T follicular helper cell (primary cell): ENCODE results near the gene TAGAP.
"Not testable (repeated sequence)": the region's sequence is repeated elsewhere in the genome, so short reads cannot be mapped to it uniquely, and the experiment has no call there.

ENCODE experiments used
- DNase-seq: peaks from one replicate; pipeline ENCODE4 v3.0.0-alpha.2; 2020; ENCODE audit warnings: low read depth

Gene TAGAP

DNA sequence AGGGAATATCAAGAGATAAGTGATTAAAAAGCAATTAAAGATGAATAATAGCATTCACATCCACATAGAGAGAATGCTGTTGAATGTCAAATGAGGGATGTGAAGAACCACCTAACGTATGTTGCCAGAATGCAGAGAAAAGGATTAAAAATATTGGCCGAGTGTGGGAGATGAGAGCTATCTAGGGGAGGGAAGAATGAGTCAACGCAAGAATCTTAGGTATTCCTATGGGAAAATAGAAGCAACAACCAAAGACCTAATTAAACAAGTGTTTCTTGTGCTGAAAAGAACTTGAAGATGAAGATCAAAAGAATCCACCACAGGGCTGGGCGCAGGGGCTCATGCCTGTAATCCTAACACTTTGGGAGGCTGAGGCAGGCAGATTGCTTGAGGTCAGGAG is 32.6 kb downstream of the TAGAP start:
- no peak for DNase-seq

DNA sequence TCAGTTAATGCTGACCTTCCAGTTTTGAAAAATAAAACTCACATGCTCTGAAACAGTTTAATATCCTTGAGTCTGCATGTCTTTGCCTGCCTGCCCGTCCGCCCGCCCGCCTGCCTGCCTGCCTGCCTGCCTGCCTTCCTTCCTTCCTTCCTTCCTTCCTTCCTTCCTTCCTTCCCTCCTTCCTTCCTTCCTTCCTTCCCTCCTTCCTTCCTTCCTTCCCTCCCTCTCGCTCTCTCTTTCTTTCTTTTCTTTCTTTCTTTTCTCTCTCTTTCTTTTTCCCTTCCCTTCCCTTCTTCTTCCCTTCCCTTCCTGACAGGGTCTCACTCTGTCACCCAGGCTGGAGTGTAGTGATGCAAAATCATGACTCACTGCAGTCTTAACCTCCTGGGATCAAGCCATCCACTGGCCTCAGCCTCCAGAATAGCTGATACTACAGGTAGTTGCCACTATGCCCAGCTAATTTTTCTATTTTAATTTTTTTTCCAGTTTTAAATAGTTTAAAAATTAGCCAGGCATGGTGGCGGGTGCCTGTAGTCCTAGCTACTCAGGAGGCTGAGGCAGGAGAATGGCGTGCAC is 34.7 kb downstream of the TAGAP start:
- not testable (repeated sequence) for DNase-seq

DNA sequence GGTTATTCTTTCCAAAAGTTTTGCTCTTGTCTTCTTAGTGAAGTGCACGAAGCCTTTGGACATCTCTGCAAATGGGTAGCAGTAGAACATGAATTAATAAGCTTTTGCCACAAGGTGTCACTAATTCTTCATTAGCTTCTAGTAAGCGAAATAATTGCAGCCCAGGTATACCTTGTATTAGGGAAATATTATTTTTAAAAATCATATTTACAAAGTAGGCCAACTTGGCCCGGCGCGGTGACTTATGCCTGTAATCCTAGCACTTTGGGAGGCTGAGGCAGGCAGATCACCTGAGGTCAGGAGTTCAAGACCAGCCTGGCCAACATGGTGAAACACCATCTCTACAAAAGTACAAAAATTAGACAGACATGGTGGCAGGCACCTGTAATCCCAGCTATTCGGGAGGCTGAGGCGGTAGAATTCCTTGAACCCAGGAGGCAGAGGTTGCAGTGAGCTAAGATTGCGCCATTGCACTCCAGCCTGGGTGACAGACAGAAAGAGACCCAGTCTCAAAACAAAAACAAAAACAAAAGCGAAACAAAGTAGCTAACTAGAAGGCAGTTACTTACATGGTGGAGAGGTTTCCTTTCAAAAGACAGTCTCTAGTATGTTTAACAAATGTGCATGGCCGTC is 36.0 kb downstream of the TAGAP start:
- DNase-seq: no peak

DNA sequence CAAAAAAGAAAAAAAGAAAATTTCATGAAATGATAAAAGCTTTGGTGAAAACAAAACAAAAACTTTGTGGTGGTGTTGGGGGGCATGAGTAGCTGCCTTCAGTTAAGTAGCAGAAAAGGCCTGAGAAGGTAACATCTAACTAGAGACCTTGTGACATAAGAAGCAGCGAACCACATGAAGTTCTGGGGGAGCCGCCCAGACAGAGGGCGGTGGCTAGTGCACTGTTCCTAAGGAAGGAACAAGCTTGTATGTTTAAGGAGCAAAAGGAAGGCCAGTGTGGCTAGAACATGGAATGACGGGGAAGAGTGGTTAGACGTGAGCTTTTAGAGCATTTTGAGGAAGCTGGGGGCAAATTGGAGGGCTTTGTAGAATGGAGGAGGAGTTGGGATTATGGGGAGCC is 37.3 kb downstream of the TAGAP start:
- no peak for DNase-seq

- no peak for DNase-seq
Observed at GRCh38 chr6:159005436-159005835, 39.4 kb downstream of the TAGAP start.

GRCh38 chr6:159004592-159004991 is 40.2 kb downstream of the TAGAP start:
- DNase-seq: no peak

- no peak for DNase-seq
Observed at GRCh38 chr6:159002432-159003155, 42.2 kb downstream of the TAGAP start.

- DNase-seq: peak; percentile 78
Observed at GRCh38 chr6:158999666-159000403, 45.0 kb downstream of the TAGAP start, which contains the start of gene RSPH3. Gene RSPH3 (minus strand): TSS chr6:159000202. CDS start chr6:158999550, 652 bp downstream.

GRCh38 chr6:158999154-158999665 is 45.6 kb downstream of the TAGAP start:
- DNase-seq: no peak

GRCh38 chr6:158996856-158997255 is 47.9 kb downstream of the TAGAP start:
- DNase-seq: no peak

GRCh38 chr6:158993639-158994038 is 51.2 kb downstream of the TAGAP start:
- no peak for DNase-seq

DNA sequence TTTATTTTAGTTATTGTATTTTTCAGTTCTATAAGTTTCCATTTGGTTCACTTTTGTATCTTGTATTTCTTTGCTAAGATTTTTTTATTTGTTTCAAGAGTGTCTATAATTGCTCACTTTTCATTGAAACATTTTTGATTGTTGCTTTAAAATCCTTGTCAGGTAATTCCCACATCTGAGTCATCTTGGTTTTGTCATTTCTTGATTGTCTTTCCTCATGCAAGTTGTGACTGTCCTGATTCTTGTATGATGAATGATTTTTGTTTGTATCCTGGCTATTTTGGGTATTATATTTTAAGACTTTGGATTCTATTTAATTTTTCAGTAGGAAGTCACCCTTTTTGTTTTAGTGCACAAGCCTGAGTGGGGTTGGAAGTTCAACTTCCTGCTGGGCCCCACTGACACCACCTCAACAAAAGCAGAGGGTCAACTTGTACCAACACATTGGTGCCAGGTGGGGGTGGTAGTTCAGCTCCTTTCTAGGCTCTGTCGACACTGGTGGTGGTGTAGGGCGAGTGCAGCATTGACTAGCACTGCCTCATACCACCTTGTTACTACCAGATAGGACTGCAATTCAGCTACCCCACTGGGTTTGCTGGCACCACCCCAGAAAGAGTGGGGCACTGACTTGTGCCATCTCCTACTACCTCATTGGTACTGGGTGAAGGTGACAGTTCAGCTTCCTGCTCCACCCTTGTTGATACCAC is 53.6 kb downstream of the TAGAP start:
- DNase-seq: no peak

- not testable (repeated sequence) for DNase-seq
Observed at GRCh38 chr6:158989711-158990110, 55.1 kb downstream of the TAGAP start.

DNA sequence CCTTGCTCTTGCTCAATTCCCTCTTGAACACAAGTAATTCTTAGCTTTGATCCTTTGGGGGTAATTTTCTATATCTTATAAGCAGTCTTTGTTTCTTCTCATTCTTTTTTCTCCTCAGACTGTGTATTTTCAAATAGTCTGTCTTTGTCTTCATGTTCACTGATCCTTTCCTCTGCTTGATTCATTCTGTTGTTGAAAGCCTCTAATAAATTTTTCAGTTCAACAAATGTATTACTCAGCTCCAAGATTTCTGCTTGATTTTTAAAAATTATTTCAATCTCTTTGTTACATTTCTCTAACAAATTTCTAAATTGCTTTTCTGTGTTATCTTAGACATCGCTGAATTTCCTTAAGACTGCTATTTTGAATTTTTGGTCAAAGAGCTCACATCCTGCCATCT is 56.3 kb downstream of the TAGAP start:
- no peak for DNase-seq

- DNase-seq: no peak
Observed at GRCh38 chr6:158987657-158988056, 57.1 kb downstream of the TAGAP start.
